Upper lobe of left lung (tissue), 6 donors: Measurements from ENCODE around the gene ZMAT3. TPM values are rescaled to one million over a fixed set of nuclear protein-coding genes. Genes with fewer than 3 reads are reported as not detected.

Experiments used
- ATAC-seq, 2 donors: fragments of 200-7000 bp; cut with Tn5 transposase; one replicate each; pipeline ENCODE4 v1.9.1; 2022; ENCODE audit warnings: mild to moderate bottlenecking in 2 of 2, moderate library complexity in 2 of 2; ENCODE audit not compliant: low FRiP score in 2 of 2
- DNase-seq, 2 donors: peaks; one replicate each; pipeline ENCODE4 v3.0.0-alpha.2; 2019 to 2020
- H3K27ac ChIP-seq, 4 donors: fragments of 200-600 bp; sonication (generic); one replicate each; pipeline ENCODE4 v1.5.1; 2016 to 2019
- H3K27me3 ChIP-seq, 4 donors: fragments of 200-600 bp; sonication (generic); one replicate each; pipeline ENCODE4 v1.5.1; 2017 to 2019
- H3K36me3 ChIP-seq, 4 donors: fragments of 200-600 bp; sonication (generic); one replicate each; pipeline ENCODE4 v1.5.1; 2016 to 2019
- H3K4me1 ChIP-seq, 4 donors: fragments of 200-600 bp; sonication (generic); one replicate each; pipeline ENCODE4 v1.5.1; 2018 to 2019
- H3K4me3 ChIP-seq, 4 donors: fragments of 200-600 bp; sonication (generic); one replicate each; pipeline ENCODE4 v1.5.1; 2017 to 2019; ENCODE audit warnings: mild to moderate bottlenecking in 2 of 4, moderate library complexity in 1 of 4
- H3K9me3 ChIP-seq, 4 donors: fragments of 200-600 bp; sonication (generic); one replicate each; pipeline ENCODE4 v1.5.1; 2018 to 2019
- CTCF ChIP-seq, 6 experiments: fragments of 450-650 bp in 4 of 6; fragments of 200-600 bp in 2 of 6; sonication (generic) in 2 of 6; IDR thresholded peaks; one replicate each; pipeline ENCODE4 v1.5.1; 2016 to 2019; ENCODE audit warnings: antibody characterized with exemption in 6 of 6
- EP300 ChIP-seq, 4 donors: sonication (generic); formaldehyde crosslinking; IDR thresholded peaks; one replicate each; pipeline ENCODE4 v1.5.1; 2017; ENCODE audit warnings: antibody characterized with exemption in 4 of 4, control low read depth in 2 of 4
- POLR2A ChIP-seq, 4 donors: fragments of 450-650 bp; IDR thresholded peaks; one replicate each; pipeline ENCODE4 v1.5.1; 2016 to 2017; ENCODE audit warnings: antibody characterized with exemption in 4 of 4, mild to moderate bottlenecking in 2 of 4
- POLR2AphosphoS5 ChIP-seq, 2 donors: sonication (generic); formaldehyde crosslinking; IDR thresholded peaks; one replicate each; pipeline ENCODE4 v1.5.1; 2017; ENCODE audit warnings: antibody characterized with exemption in 2 of 2
- WGBS, 2 donors: methylation state at CpG; one replicate each; pipeline ENCODE4 v1.1.5; 2017 to 2018; 5-methylcytosine and 5-hydroxymethylcytosine counted together
- total RNA-seq, 6 donors: library from RNA; depleted of rRNA in 4 of 6; stranded (reverse); fragments of >200 nt in 4 of 6; gene quantifications; one replicate each; pipeline versions ENCODE4 v1.1.0 to v1.2.1, GENCODE V29; 2016 to 2021
- donor health status: DM: no; HTN: no; CAD: no; lungs with moderate emphysema.
- donor health status: DM: no; HTN: yes; CAD: no; lungs with severe emphysema.

ZMAT3 gene
- total RNA-seq, 6 donors from 2014 or later, result 6.4 to 19.5 (median 13.1) TPM

- Histone ChIP-seq H3K27me3 (no peaks in the 10 kb centered on the region), H3K4me1 (no peaks in the 10 kb centered on the region), H3K36me3 (no peaks in the 10 kb centered on the region), H3K27ac (no peak overlapping the region), H3K9me3 (no peaks in the 10 kb centered on the region), H3K4me3 (no peak overlapping the region)
- no peak for DNase-seq
- TF ChIP-seq CTCF (IDR thresholded peaks at IDR 0.05) (no peak), POLR2AphosphoS5 (IDR thresholded peaks at IDR 0.05) (no peak), EP300 (IDR thresholded peaks at IDR 0.05) (no peak), POLR2A (IDR thresholded peaks at IDR 0.05) (no peak)
- 79 to 82% methylated on average over 7 of the region's 7 CpGs for WGBS, 2 donors
- ATAC-seq, result peak in 1 of 2 donors; percentile 74
Measured at GRCh38 chr3:179027326-179027900, 44.2 kb downstream of the ZMAT3 start.

GRCh38 chr3:179026636-179027035 is 45.0 kb downstream of the ZMAT3 start:
- ATAC-seq (no peak), DNase-seq (no peak)
- no peak for TF ChIP-seq POLR2AphosphoS5 (IDR thresholded peaks at IDR 0.05)
- TF ChIP-seq EP300 (IDR thresholded peaks at IDR 0.05), result no peak
- no peak for TF ChIP-seq CTCF (IDR thresholded peaks at IDR 0.05)
- no peak for TF ChIP-seq POLR2A (IDR thresholded peaks at IDR 0.05)

GRCh38 chr3:179021119-179021903 is 50.3 kb downstream of the ZMAT3 start:
- H3K4me3 ChIP-seq, result no peak overlapping the region
- no peaks in the 10 kb centered on the region for H3K36me3 ChIP-seq
- 80 to 82% methylated on average over 4 of the region's 4 CpGs for WGBS, 2 donors
- H3K27me3 ChIP-seq, result no peaks in the 10 kb centered on the region
- H3K9me3 ChIP-seq, result no peaks in the 10 kb centered on the region
- ATAC-seq, result no peak
- no peak overlapping the region for H3K27ac ChIP-seq
- TF ChIP-seq POLR2AphosphoS5 (IDR thresholded peaks at IDR 0.05), result no peak
- TF ChIP-seq POLR2A (IDR thresholded peaks at IDR 0.05), result no peak
- TF ChIP-seq CTCF (IDR thresholded peaks at IDR 0.05), result no peak
- DNase-seq, result no peak
- peaks cover 0 to 11% (median 4%) of the 10 kb centered on the region in 4 donors for H3K4me1 ChIP-seq

More at GRCh38 chr3:179026636-179027035, 45.0 kb downstream of the ZMAT3 start:
- Histone ChIP-seq H3K4me1 (no peaks in the 10 kb centered on the region), H3K9me3 (no peaks in the 10 kb centered on the region), H3K36me3 (no peaks in the 10 kb centered on the region), H3K27me3 (no peaks in the 10 kb centered on the region), H3K4me3 (no peak overlapping the region), H3K27ac (no peak overlapping the region)
- 90 to 100% methylated on average over 2 of the region's 2 CpGs for WGBS, 2 donors

- no peak for TF ChIP-seq CTCF (IDR thresholded peaks at IDR 0.05)
- TF ChIP-seq EP300 (IDR thresholded peaks at IDR 0.05), result no peak
- no peak for TF ChIP-seq POLR2A (IDR thresholded peaks at IDR 0.05)
- TF ChIP-seq POLR2AphosphoS5 (IDR thresholded peaks at IDR 0.05), result no peak
- no peak for DNase-seq
- 11 to 24% methylated on average over 4 of the region's 4 CpGs for WGBS, 2 donors
- ATAC-seq, result peak in 1 of 2 donors; percentile 29
- Histone ChIP-seq H3K27ac (no peak overlapping the region), H3K4me1 (peaks cover 0 to 11% (median 4%) of the 10 kb centered on the region in 4 donors), H3K4me3 (no peak overlapping the region), H3K27me3 (no peaks in the 10 kb centered on the region), H3K36me3 (no peaks in the 10 kb centered on the region), H3K9me3 (no peaks in the 10 kb centered on the region)
Measured at GRCh38 chr3:179020112-179020511, 51.5 kb downstream of the ZMAT3 start.
